Ecto neural progenitor cell (in vitro differentiated cells): ENCODE data around the gene ATG10.
"Not testable (repeated sequence)": the region's sequence is repeated elsewhere in the genome, so short reads cannot be mapped to it uniquely, and the experiment has no call there.

Source experiments
- DNase-seq: peaks from one replicate; pipeline ENCODE4 v3.0.0-alpha.2; 2018; ENCODE audit warnings: low spot score

ATG10 gene

DNA sequence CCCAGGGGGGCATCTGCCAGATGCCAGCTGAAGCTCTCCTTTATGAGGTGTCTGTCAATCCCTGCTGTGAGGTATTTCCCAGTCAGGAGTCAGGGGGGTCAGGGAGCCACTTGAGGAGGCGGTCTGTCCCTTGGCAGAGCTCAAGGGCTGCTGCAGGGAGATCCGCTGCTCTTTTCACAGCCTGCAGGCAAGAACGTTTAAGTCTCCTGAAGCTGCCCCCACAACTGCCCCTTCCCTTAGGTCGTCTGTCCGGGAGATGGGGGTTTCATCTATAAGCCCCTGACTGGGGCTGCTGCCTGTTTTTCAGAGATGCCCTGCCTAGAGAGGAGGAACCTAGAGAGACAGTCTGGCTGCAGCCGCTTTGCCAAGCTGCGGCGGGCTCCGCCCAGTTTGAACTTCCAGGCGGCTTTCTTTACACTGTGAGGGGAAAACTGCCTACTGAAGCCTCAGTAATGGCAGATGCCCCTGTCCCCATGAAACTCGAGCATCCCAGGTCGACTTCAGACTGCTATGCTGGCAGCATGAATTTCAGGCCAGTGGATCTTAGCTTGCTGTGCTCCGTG lies 158.0 kb downstream of the ATG10 start:
- DNase-seq: no peak

DNA sequence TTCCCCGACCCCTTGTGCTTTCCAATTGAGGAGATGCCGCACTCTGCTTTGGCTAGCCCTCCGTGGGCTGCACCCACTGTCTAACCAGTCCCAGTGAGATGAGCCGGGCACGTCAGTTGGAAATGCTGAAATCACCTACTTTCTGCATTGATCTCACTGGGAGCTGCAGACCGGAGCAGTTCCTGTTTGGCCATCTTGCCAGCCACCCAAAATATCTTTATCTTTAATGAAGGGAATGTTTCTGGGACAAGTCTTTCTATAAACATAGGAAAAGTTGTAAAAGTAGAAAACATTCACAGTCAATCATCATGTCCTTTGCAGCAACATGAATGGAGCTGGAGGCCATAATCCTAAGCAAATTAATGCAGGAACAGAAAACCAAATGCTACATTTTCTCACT lies 158.8 kb downstream of the ATG10 start:
- DNase-seq: no peak

DNA sequence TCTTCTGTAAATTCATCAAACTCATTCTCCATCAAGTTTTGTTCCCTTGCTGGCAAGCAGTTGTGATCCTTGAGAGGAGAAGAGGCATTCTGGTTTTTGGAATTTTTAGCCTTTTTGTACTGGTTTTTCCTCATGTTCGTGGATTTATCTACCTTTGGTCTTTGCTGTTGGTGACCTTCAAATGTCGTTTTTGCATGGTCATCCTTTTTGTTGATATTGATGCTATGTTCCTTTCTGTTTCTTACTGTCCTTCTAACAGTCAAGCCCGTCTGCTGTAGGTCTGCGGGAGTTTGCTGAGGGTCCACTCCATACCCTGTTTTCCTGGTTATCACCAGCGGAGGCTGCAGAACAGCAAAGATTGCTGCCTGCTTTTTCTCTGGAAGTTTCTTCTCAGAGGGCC lies 165.4 kb downstream of the ATG10 start:
- DNase-seq: no peak

DNA sequence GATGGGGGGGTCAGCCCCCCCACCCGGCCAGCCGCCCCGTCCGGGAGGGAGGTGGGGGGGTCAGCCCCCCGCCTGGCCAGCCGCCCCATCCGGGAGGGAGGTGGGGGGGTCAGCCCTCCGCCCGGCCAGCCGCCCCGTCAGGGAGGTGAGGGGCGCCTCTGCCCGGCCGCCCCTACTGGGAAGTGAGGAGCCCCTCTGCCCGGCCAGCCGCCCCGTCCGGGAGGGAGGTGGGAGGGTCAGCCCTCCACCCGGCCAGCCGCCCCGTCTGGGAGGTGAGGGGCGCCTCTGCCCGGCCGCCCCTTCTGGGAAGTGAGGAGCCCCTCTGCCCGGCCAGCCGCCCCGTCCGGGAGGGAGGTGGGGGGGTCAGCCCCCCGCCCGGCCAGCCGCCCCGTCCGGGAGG lies 168.0 kb downstream of the ATG10 start:
- not testable (repeated sequence) for DNase-seq

DNA sequence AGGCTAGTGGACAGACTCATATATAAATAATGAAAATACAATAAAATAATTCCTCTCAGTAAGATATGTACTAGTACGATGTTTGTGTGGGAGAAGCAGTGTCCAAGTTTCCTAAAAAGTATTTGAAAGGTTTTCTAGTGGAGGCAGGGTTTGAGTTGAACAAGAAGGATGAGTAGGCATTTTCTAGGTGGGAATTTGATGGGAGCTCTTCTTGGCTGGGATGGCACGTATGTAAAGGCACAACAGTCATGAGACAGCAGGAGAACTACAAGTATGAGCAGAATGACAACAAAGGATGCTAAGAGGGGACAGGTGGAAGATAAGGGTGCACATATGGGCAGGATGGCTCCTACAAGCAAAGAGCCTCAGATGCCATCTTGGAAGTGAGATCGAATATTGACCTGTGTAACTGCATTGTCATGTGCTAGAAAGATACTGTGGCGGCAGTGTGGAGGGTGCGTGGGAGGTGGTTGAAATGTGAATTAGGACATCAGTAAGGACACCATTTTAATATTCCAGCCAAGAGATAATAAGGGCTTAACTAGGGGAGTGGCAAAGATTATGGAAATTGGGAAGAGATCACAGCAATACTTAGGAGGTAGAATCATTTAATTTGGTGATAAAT lies 170.5 kb downstream of the ATG10 start:
- DNase-seq: no peak

DNA sequence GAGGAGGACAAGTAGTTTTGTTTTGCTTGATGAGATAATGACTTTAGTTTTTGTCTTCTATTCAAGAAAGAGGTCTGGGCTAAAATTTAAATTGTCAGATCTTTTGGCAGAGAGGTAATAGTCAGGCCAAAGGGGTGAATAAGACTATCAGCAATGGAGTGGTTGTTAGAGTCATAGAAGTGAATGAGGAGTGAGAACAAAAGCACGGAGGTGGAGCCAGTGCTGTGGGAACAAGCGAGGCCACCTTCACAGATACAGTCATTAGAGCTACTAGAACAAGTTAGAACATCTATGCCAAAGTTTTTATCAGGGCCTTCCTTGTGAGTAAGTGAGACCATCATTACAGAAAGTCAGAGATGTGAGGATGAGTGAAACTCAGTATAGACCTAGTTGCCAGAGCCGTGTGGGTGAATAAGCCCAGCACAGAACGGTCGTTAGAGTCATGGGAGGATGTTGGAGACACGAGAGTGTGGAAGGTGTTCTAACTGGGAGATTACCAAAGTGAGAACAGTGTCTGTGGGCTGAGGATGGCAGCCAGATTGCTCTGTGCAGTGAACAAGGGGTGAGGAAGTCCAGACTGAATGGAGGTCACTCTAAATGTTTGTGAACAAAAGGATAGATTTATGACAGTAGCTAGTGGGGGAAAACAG lies 171.2 kb downstream of the ATG10 start:
- no peak for DNase-seq

DNA sequence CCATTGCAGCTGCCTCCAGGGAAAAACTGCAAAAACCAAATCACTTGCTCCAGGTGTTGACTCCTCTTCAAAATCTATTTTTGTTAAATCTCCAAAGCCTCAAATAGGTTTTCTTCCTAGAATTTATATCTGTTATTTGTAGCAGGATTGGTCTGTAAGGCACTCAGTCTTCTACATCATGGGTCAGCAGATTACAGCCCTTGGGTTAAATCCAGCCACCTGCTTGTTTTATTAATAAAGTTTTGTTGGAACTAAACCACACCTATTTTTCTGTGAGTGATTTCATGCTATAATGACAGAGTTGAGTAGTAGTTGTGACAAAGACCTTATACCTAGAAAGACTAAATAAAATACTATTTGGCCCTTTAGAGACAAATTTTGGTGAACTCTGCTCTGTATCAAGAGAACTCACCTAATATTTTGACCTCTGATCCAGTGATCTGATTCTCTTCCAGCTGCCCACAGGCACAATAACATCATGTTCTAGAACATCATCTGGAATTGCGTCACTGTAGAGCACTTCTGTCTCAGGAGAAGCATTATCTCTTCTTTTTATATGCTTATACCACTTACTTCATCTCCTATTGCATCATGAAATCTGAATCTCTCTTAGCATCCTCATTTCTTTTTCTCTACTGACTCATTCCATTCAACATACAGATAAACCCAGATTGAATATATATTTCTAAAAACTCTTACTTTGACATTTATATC lies 176.2 kb downstream of the ATG10 start:
- no peak for DNase-seq

DNA sequence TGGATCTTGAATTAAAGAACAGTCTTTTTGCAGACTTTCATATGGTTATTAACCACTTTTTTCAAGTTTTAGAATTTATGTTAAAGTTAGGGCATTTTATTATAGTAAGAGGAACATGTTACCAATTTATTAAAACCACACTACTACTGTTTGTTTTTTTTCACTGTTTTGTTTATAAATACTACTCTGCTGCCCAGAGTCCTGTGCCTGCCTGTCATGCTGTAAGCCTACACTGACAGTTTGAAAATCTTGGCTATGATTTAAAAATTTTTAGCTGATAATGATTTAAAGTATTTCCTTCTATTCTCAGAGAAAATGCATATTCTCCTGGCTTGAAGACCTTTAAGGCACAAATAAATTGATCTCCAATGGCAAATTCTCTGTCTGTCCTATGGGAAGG lies 177.6 kb downstream of the ATG10 start:
- no peak for DNase-seq

DNA sequence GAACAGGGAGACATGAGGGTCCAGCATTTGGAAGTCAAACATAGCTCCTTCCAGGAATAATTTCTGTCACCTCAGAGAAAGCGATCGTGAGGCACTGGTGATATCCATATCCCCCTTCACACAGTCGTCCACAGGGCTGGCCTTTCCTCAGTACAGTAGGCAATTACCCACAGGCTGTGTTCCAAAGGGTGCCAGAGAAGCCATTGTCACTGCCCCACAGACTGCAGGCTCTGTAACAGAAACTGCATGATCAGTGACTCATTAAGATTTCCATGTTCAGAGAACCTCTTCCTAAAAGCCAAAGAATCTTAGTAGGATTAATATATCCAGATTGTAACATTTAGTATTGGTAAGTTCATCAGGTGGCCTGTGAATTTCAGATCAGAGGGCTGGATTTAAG lies 178.7 kb downstream of the ATG10 start:
- DNase-seq: no peak

DNA sequence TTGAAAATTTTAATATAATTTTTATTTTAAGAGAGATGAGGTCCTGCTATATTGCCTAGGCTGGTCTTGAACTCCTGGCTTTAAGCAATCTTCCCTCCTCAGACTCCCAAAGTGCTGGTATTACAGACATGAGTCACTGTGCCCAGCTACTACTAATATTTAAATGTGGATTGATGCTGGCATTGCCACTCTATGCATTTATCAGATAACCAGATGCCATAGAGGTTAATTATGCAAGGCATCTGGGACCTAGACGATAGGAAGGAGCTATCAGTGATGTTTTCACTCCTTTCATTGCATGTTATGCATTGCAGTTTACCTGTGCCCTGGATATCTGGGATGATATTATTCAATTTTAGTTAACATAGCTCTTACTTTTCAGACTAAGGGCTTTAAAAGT lies 179.4 kb downstream of the ATG10 start:
- DNase-seq: no peak

DNA sequence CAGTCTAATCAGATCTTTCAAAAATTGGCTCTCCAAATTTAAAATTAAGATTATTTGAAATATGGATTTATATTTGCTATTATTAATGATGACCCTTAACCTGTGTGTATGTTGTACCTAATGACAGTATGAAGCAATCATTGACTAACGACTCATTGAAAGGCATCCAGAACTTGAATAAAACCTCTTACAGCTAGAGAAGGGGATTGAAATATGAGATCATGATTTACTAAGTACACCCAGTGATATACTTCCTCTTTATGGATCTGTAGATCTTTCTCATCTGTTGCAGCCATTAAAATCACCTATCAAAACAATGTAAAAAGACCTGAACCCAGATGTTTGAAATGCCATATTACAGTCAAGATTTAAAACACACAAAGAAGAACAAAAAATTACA lies 179.8 kb downstream of the ATG10 start:
- no peak for DNase-seq

DNA sequence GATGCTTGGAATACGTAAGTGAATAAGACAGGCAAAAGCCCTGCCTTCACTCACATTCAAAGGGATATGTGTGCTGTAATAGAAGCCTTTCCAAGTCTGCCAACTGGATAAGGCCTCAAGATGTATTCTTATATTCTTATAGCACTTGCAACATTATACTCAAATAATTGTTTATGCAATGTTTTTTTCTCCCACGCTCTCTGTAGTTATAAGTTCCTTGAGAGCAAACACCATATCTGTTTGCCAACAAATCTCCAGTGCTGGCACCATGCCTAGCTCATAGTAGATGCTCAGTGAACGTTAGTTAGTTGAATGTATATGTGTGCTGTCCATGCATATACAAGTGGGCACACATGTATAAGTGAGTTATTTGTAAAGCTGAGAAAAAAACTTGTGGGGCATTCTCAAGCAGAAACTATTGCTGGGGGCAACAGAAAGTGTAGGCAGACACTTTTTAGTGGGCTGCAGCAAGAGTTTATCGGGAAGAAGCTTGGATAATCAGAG lies 181.2 kb downstream of the ATG10 start:
- DNase-seq: no peak

DNA sequence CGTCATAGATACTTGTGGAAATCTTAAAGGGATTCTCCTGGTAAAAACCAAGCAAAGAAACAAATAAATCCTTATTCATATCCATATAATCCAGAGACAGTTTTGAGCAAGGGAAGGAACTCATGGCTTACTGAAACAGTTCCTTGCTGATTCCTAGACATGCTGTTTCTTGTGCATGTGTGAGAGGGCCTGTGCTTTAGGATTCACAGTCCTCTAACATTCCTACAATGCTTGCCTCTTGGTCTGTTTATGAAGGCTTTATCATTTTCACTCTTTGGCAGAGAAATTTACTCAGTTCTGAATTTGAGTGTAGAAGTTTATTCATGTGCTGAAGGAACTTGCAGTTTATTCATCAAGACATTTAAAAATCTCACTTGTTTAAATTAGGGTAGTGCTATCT lies 183.0 kb downstream of the ATG10 start:
- DNase-seq: no peak

DNA sequence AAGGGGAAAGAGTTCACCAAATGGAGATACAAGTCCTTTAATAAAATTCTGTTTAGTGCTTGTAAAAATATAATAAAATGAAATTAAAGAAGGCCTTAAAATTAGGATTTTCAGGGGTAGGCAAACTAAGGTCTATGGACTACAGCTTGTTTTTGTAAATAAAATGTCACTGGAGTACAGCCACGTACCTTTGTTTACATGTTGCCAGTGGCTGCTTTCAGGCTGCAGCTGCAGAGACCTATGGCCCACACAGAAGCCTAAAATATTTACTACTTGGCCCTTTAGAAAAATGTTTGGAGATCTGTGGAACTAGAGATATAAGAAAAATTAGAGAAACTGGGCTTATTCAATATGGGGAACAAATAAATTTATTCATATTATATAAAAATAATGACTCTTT lies 183.5 kb downstream of the ATG10 start:
- DNase-seq: no peak

DNA sequence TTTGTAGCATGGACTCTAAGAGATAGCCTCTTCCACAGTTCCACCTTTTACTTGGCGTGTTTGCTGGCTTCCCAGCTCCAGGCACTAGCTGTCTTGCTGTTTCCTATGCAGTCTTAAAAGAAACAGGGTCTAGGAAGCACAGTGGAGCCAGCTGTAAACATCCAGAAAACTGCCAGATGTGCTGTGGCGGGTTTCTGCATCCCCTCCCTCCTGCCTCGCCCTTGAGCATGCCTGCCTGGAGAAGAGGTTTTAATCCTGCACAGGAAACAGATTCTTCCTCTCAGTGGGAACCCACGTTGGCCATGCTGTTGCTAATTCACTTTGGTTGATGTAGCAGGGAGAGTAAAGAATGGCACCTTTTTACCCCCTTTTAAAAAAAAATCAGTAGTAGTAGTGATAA lies 185.1 kb downstream of the ATG10 start:
- DNase-seq: no peak

DNA sequence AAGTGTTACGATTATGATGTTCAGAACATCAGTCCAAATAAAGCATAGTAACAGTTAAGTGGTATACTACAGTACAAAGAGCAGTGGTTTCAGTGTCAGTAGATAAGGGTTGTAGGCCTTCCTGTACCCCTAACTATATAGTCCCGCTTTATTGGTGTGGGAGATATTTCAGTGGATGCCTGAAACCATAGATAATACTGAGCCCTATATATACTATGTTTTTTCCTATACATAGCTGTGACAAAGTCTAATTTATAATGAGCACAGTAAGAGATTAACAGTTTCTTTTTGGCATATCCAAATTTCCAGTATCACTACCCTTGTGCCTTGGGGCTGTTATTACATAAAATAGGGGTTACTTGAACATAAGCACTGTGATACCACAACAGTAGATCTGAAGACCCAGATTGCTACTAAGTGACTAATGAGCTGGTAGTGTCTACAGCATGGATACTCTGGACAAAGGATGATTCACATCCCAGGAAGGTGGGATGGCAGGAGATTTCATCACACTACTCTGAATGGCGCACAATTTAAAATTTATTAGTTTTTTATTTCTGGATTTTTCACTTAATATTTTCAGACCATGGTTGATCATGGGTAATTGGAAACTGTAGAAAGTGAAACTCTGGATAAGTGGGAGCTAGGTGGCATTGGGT lies 187.1 kb downstream of the ATG10 start:
- no peak for DNase-seq

DNA sequence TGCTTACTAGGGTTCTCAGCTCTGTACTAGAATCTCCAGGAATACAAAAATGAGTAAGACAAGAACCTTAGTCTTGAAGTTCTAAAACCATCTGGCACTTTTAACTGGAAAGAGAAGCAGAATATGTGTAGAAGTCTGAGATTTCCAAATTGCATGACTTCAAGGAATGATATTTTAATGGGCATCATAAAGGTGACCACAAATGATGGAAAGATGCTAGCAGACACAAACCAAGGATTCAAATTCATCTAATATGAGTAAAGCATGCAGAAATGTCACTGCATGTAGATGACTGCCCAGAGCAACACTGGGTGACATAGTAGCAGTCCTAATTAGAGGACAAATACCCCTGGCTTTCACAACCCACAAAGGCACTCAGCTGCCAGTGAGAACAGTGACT lies 189.1 kb downstream of the ATG10 start:
- DNase-seq: no peak

DNA sequence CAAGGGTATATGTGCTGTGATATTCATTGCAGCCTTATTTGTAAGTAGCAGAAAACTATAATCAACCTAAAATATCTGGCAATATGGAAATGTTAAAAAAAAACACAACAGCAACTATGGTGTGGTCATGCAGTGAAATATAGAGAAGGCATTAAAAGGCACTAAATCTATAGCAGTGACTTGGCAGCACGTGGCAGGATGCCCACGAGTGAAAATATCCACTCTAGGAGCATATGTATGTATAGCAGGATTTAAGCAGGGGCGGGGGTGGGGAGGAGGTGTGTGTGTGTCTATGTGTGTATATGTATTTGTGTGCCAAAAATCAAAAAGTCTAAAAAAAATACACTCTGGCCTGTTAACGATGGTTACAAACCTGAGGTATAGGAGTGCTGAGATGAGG lies 190.8 kb downstream of the ATG10 start:
- no peak for DNase-seq

DNA sequence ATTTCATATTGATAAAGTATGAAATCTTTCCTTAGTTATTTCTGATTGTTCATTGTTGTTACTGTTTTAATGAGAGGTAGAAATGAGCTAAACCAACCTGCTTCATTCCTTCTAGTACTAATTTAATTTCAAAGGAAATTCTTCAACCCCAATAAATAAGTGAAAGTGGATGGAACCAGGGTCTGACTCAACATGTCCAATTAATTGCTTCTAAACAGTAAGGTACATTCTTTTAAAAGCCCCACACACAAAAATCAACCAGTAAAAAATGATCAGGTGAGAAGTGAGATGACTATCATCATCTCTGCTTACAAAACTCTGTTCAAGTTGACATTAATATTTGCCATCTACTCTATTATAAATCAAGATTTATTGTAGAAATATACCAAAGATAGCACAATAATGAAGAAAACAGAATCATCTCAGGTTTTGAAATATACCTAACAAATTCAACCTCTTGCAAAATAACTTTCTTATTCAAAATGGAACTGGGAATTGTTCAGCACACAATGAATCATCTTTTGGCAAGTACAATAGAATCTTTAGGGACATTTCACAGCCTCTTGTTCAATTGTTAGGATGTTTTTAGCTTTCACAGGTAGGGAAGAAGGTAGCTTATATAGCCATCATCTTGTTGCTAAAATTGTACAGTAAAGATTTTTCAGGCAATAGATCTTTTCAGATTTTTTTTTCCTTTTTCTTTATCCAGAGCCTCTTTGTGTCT lies 191.8 kb downstream of the ATG10 start:
- no peak for DNase-seq

DNA sequence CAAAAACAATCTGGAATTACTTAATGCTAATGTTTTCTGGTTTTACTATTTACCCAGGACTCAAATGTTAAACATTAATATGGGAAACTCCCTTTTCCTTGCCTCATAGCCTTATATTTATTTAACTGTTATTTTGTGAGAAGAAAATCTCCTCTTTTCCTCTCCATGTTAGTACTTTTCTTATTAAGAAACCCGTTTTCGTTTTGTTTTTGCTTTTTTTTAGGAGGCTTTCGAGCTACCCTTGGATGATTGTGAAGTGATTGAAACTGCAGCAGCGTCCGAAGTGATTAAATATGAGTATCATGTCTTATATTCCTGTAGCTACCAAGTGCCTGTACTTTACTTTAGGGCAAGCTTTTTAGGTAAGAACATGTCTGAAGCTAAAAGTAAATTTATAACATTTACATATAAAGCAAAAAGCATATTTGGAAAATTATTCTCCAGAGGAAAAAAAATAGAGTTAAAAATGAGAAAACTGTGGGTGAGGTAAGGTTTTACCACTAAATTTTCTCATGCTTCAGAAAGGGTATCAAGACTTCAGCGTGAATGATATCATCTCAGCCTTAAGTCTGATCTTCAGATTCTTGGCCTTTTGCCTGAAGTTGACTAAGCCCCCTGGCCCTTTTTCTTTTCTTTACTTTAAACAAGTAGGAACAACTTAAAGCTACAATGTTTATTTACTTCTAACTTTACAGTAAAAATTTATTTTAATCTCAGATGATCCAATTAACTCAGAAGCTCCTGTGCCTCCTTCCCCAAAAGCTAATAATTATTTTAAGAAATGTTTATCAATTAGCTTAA lies 192.6 kb downstream of the ATG10 start:
- DNase-seq: no peak
